SK-N-SH (cell line): ENCODE data around the gene NUP205. TPM values are rescaled to one million over a fixed set of nuclear protein-coding genes. Genes with fewer than 3 reads are reported as not detected.

Experiments
- CTCF ChIA-PET: fragments of 300-600, 350-600 bp; formaldehyde crosslinking; extraction: SDS; loops from one replicate; lab custom pipeline; 2021; lab: Yijun Ruan, JAX
- POLR2A ChIA-PET: fragments of 350-600 bp; sonication (Branson Sonifier 250); formaldehyde crosslinking; extraction: SDS; loops from one replicate; lab custom pipeline; 2020; ENCODE audit warnings: antibody characterized with exemption, inconsistent platforms; lab: Yijun Ruan, JAX
- DNase-seq: peaks from one replicate; pipeline ENCODE4 v3.0.0; 2012
- H2AFZ ChIP-seq: fragments of 200-600 bp; sonication (generic); 2 replicates; pipeline ENCODE4 v1.8.1; 2016; ENCODE audit warnings: antibody characterized with exemption, mild to moderate bottlenecking, low read depth
- H3F3A ChIP-seq: fragments of 200-600 bp; sonication (generic); replicated peaks from 2 replicates; pipeline ENCODE3; 2016; ENCODE audit warnings: antibody characterized with exemption, mild to moderate bottlenecking; ENCODE audit not compliant: insufficient read depth
- H3K27ac ChIP-seq, 2 experiments: fragments of 200-500 bp in 1 of 2; fragments of 200-600 bp in 1 of 2; sonication (Bioruptor generic) in 1 of 2; sonication (generic), shearing (Covaris generic) in 1 of 2; 2 replicates each; pipeline versions ENCODE4 v1.5.1 to v1.6.1; 2014 to 2016; ENCODE audit warnings: low read depth in 2 of 2, inconsistent platforms in 1 of 2, low read length in 1 of 2, mild to moderate bottlenecking in 1 of 2, mixed read lengths in 1 of 2
- H3K27me3 ChIP-seq: fragments of 200-600 bp; sonication (generic), shearing (Covaris generic); 2 replicates; pipeline ENCODE4 v1.6.1; 2016; ENCODE audit warnings: mixed run types; ENCODE audit not compliant: insufficient read depth
- H3K36me3 ChIP-seq, 2 experiments: fragments of 200-500 bp in 1 of 2; fragments of 200-600 bp in 1 of 2; sonication (Bioruptor generic) in 1 of 2; sonication (generic) in 1 of 2; replicated peaks in 1 of 2; 2 replicates each; pipeline versions ENCODE3 to v1.5.1; 2014 to 2016; ENCODE audit warnings: low read length in 1 of 2, mild to moderate bottlenecking in 1 of 2; ENCODE audit not compliant: insufficient read depth in 2 of 2, control insufficient read depth in 1 of 2
- H3K4me1 ChIP-seq, 2 experiments: fragments of 200-500 bp in 1 of 2; fragments of 200-600 bp in 1 of 2; sonication (Bioruptor generic) in 1 of 2; sonication (generic), shearing (Covaris generic) in 1 of 2; 2 replicates each; pipeline versions ENCODE4 v1.5.1 to v1.6.1; 2014 to 2016; ENCODE audit warnings: low read depth in 1 of 2, low read length in 1 of 2, mixed run types in 1 of 2; ENCODE audit not compliant: insufficient read depth in 2 of 2, control insufficient read depth in 1 of 2
- H3K4me2 ChIP-seq: fragments of 200-600 bp; sonication (generic), shearing (Covaris generic); 2 replicates; pipeline ENCODE4 v1.6.1; 2017; ENCODE audit warnings: mixed run types
- H3K4me3 ChIP-seq, 2 experiments: fragments of 200-500 bp in 1 of 2; fragments of 200-600 bp in 1 of 2; sonication (Bioruptor generic) in 1 of 2; sonication (generic), shearing (Covaris generic) in 1 of 2; 2 replicates each; pipeline versions ENCODE4 v1.5.1 to v1.8.1; 2014 to 2016; ENCODE audit warnings: low read depth in 2 of 2, inconsistent platforms in 1 of 2, low read length in 1 of 2, mild to moderate bottlenecking in 1 of 2, mixed read lengths in 1 of 2, moderate library complexity in 1 of 2
- H3K79me2 ChIP-seq: fragments of 200-600 bp; sonication (generic); 2 replicates; pipeline ENCODE4 v1.8.1; 2017; ENCODE audit warnings: mild to moderate bottlenecking; ENCODE audit not compliant: insufficient read depth
- H3K9ac ChIP-seq: fragments of 200-600 bp; sonication (generic); 2 replicates; pipeline ENCODE4 v1.6.1; 2017; ENCODE audit warnings: mixed run types
- H3K9me2 ChIP-seq: fragments of 200-600 bp; sonication (generic); 2 replicates; pipeline ENCODE4 v1.6.1; 2017; ENCODE audit warnings: mixed run types
- H3K9me3 ChIP-seq: fragments of 200-600 bp; sonication (generic); 2 replicates; pipeline ENCODE4 v1.6.1; 2017; ENCODE audit warnings: mixed run types, mild to moderate bottlenecking, moderate library complexity
- H4K20me1 ChIP-seq: fragments of 200-600 bp; sonication (generic); 2 replicates; pipeline ENCODE4 v1.6.1; 2017; ENCODE audit warnings: mild to moderate bottlenecking, mixed run types; ENCODE audit not compliant: insufficient read depth
- CHD2 ChIP-seq: fragments of 150-350 bp; IDR thresholded peaks from 2 replicates; pipeline ENCODE4 v1.6.1; 2018; ENCODE audit warnings: low read length; ENCODE audit not compliant: partially characterized antibody
- CTCF ChIP-seq: fragments of 200-600 bp; sonication (generic); IDR thresholded peaks from 2 replicates; pipeline ENCODE4 v1.6.1; 2017; ENCODE audit warnings: antibody characterized with exemption, mild to moderate bottlenecking, moderate library complexity
- ELF1 ChIP-seq: IDR thresholded peaks from 2 replicates; pipeline ENCODE4 v1.4.0; 2012
- EP300 ChIP-seq, 2 experiments: IDR thresholded peaks; 2 replicates each; pipeline versions ENCODE4 v1.4.0 to v1.6.1; 2012; ENCODE audit warnings: borderline replicate concordance in 1 of 2, low read depth in 1 of 2, low read length in 1 of 2
- EZH2phosphoT487 ChIP-seq: fragments of 200-600 bp; sonication (generic); IDR thresholded peaks from 2 replicates; pipeline ENCODE4 v1.6.1; 2017; ENCODE audit warnings: low read depth, mixed run types, mild to moderate bottlenecking, antibody characterized with exemption, moderate library complexity, borderline replicate concordance
- FOXJ3 ChIP-seq: sonication (generic); formaldehyde crosslinking; IDR thresholded peaks from 2 replicates; pipeline ENCODE4 v1.5.1; 2020; ENCODE audit warnings: mild to moderate bottlenecking, missing genetic modification reagents
- JUND ChIP-seq: IDR thresholded peaks from 2 replicates; pipeline ENCODE4 v1.4.0; 2012
- NFIC ChIP-seq: IDR thresholded peaks from 2 replicates; pipeline ENCODE4 v1.4.0; 2012; ENCODE audit warnings: borderline replicate concordance
- NRF1 ChIP-seq: IDR thresholded peaks from 2 replicates; pipeline ENCODE4 v1.6.1; 2012; ENCODE audit warnings: low read depth, mild to moderate bottlenecking, low read length
- PBX3 ChIP-seq: IDR thresholded peaks from 2 replicates; pipeline ENCODE4; 2012
- POLR2AphosphoS5 ChIP-seq: IDR thresholded peaks from 2 replicates; pipeline ENCODE4 v1.6.1; 2012; ENCODE audit warnings: low read depth, low read length
- RAD21 ChIP-seq: IDR thresholded peaks from 2 replicates; pipeline ENCODE4 v1.6.1; 2012; ENCODE audit warnings: mild to moderate bottlenecking, low read length
- RCOR1 ChIP-seq: fragments of 150-350 bp; IDR thresholded peaks from 2 replicates; pipeline ENCODE4 v1.6.1; 2017; ENCODE audit warnings: antibody characterized with exemption, low read length
- RFX5 ChIP-seq: IDR thresholded peaks from 2 replicates; pipeline ENCODE4 v1.6.1; 2012; ENCODE audit warnings: mild to moderate bottlenecking, improper control_type of control experiment, low read length
- TCF12 ChIP-seq: IDR thresholded peaks from 2 replicates; pipeline ENCODE4 v1.4.0; 2012
- USF2 ChIP-seq: fragments of 150-350 bp; IDR thresholded peaks from 2 replicates; pipeline ENCODE4 v1.6.1; 2017; ENCODE audit warnings: antibody characterized with exemption, low read length, low read depth, borderline replicate concordance
- ZBTB33 ChIP-seq: IDR thresholded peaks from 2 replicates; pipeline ENCODE4 v1.4.0; 2012; ENCODE audit warnings: low read depth, borderline replicate concordance
- WGBS: methylation state at CpG from one replicate; pipeline ENCODE4 v1.1.6; 2017; ENCODE audit warnings: low lambda C conversion rate; 5-methylcytosine and 5-hydroxymethylcytosine counted together
- polyA plus RNA-seq, 3 experiments: library from polyadenylated mRNA; depleted of rRNA; stranded (reverse); fragments of >200 nt; gene quantifications; 2 replicates each; pipeline ENCODE4 v1.2.3, GENCODE V29; 2012

Gene NUP205
- polyA plus RNA-seq, 1 of the 3 experiments (the other 2 are of a cell fraction), result 48.2 TPM

- H3K27me3 ChIP-seq, result no peaks in the 10 kb centered on the region
- CTCF ChIA-PET, result no interaction called here
- POLR2A ChIA-PET, result interaction anchor here (0.5 kb wide), 1 partner anchor 169 kb away, joined by 3 read pairs; no protein-coding TSS in a partner anchor
Measured at GRCh38 chr7:135562720-135563119, 5.0 kb downstream of the NUP205 start.

GRCh38 chr7:135571834-135572233 lies 14.1 kb downstream of the NUP205 start:
- H3K9me3 ChIP-seq, result no peaks in the 10 kb centered on the region
- H4K20me1 ChIP-seq, result no peaks in the 10 kb centered on the region; the same call in 1 of the 2 replicates
- H3K79me2 ChIP-seq, result peaks cover 57% of the 10 kb centered on the region
- H3K4me1 ChIP-seq, result no peaks in the 10 kb centered on the region
- WGBS, result 91% methylated on average over 3 of the region's 3 CpGs
- H3K9me2 ChIP-seq, result no peaks in the 10 kb centered on the region
- CTCF ChIA-PET, result interaction anchor here (1.1 to 1.4 kb wide), 2 partner anchors 59 to 297 kb away, joined by 3 read pairs; no protein-coding TSS in a partner anchor
- H3K4me2 ChIP-seq, result no peak overlapping the region
- no peak for TF ChIP-seq JUND
- TF ChIP-seq PBX3, result no peak
- TF ChIP-seq TCF12, result no peak
- TF ChIP-seq RAD21, result no peak
- TF ChIP-seq CHD2, result no peak
- no peak for TF ChIP-seq NFIC
- TF ChIP-seq EZH2phosphoT487, result no peak
- TF ChIP-seq USF2, result no peak
- TF ChIP-seq ELF1, result no peak
- TF ChIP-seq CTCF, result no peak
- TF ChIP-seq FOXJ3 (CRISPR knock-in tag), result no peak
- TF ChIP-seq RFX5, result no peak
- TF ChIP-seq NRF1, result no peak
- no peak for TF ChIP-seq EP300 (IDR thresholded peaks at IDR 0.05; ENCODE audit: borderline replicate concordance in 1 of 2, low read depth in 1 of 2, low read length in 1 of 2)
- TF ChIP-seq RCOR1, result no peak
- no peak for TF ChIP-seq ZBTB33
- peaks cover 6% of the 10 kb centered on the region for H3F3A ChIP-seq
- no peak for DNase-seq
- no peak overlapping the region for H2AFZ ChIP-seq
- no peak overlapping the region for H3K4me3 ChIP-seq
- H3K27ac ChIP-seq, result no peak overlapping the region
- H3K27me3 ChIP-seq, result no peaks in the 10 kb centered on the region
- POLR2A ChIA-PET, result no interaction called here
- peaks cover 37 to 65% of the 10 kb centered on the region in 2 experiments for H3K36me3 ChIP-seq
- H3K9ac ChIP-seq, result no peak overlapping the region

More at GRCh38 chr7:135562720-135563119, 5.0 kb downstream of the NUP205 start:
- Histone ChIP-seq H3K4me3 (no peak overlapping the region), H3K4me2 (no peak overlapping the region), H3F3A (peaks cover 13% of the 10 kb centered on the region), H3K9me2 (no peaks in the 10 kb centered on the region), H3K9me3 (no peaks in the 10 kb centered on the region), H3K9ac (no peak overlapping the region), H4K20me1 (peaks cover 12% of the 10 kb centered on the region; the same call in 1 of the 2 replicates), H3K27ac (no peak overlapping the region), H3K4me1 (peaks cover 0 to 3% of the 10 kb centered on the region in 2 experiments; a peak in 2 of 4 replicates), H2AFZ (no peak overlapping the region), H3K79me2 (peaks cover 98% of the 10 kb centered on the region), H3K36me3 (peaks cover 0 to 17% of the 10 kb centered on the region in 2 experiments)
- 94% methylated on average over 8 of the region's 8 CpGs for WGBS
- DNase-seq, result no peak
- TF ChIP-seq POLR2AphosphoS5, result no peak
- TF ChIP-seq RFX5, result no peak
- TF ChIP-seq USF2, result no peak
